Activated CD8-positive, alpha-beta memory T cell treated with anti-CD3 and anti-CD28 coated beads, Interleukin-2, amount 50 U/mL, for 48 hours (primary cell): ENCODE measurements around the gene NTN1.
A peak's percentile ranks its signal among the peaks of the same experiment; 100 is the strongest.
"Not testable (repeated sequence)": the region's sequence is repeated elsewhere in the genome, so short reads cannot be mapped to it uniquely, and the experiment has no call there.

Source experiments
- DNase-seq: peaks from one replicate; pipeline ENCODE4 v3.0.0-alpha.2; 2020

NTN1 gene

GRCh38 chr17:9256361-9256750, 235.0 kb downstream of the NTN1 start:
- DNase-seq: no peak

GRCh38 chr17:9256751-9257629, 235.7 kb downstream of the NTN1 start:
- DNase-seq: no peak

- not testable (repeated sequence) for DNase-seq
These were observed 236.3 kb downstream of the NTN1 start for GRCh38 chr17:9257630-9257965.

- DNase-seq: no peak
These were observed 237.1 kb downstream of the NTN1 start for GRCh38 chr17:9258115-9259015.

- no peak for DNase-seq
These were observed 238.1 kb downstream of the NTN1 start for GRCh38 chr17:9259419-9259818.

- DNase-seq: no peak
These were observed 240.0 kb downstream of the NTN1 start for GRCh38 chr17:9261081-9262012.

GRCh38 chr17:9266031-9266680, 244.8 kb downstream of the NTN1 start:
- DNase-seq: no peak

- DNase-seq: no peak
These were observed 245.4 kb downstream of the NTN1 start for GRCh38 chr17:9266697-9267117.

- no peak for DNase-seq
These were observed 247.2 kb downstream of the NTN1 start for GRCh38 chr17:9268546-9268945.

- DNase-seq: no peak
These were observed 248.2 kb downstream of the NTN1 start for GRCh38 chr17:9269350-9270035.

- no peak for DNase-seq
These were observed 249.6 kb downstream of the NTN1 start for GRCh38 chr17:9270921-9271320.

GRCh38 chr17:9271989-9272388, 250.7 kb downstream of the NTN1 start:
- DNase-seq: no peak

GRCh38 chr17:9272501-9273200, 251.3 kb downstream of the NTN1 start:
- no peak for DNase-seq

- peak; percentile 69 for DNase-seq
These were observed 252.4 kb downstream of the NTN1 start for GRCh38 chr17:9273428-9274391.

GRCh38 chr17:9274973-9275372, 253.7 kb downstream of the NTN1 start:
- DNase-seq: no peak

GRCh38 chr17:9279893-9280292, 258.6 kb downstream of the NTN1 start:
- DNase-seq: no peak

- DNase-seq: no peak
These were observed 262.6 kb downstream of the NTN1 start for GRCh38 chr17:9283909-9284308.

GRCh38 chr17:9284884-9285283, 263.6 kb downstream of the NTN1 start:
- no peak for DNase-seq

GRCh38 chr17:9285602-9286427, 264.5 kb downstream of the NTN1 start:
- DNase-seq: no peak
